K562 (cell line): ENCODE data around the gene SLC5A6. TPM values are rescaled to one million over a fixed set of nuclear protein-coding genes. Genes with fewer than 3 reads are reported as not detected.

Experiments
- ARHGAP35 ChIP-seq: fragments of 450-650 bp; IDR thresholded peaks from 2 replicates; pipeline ENCODE4 v1.6.1; 2018; ENCODE audit not compliant: partially characterized antibody
- BCOR ChIP-seq: fragments of 450-650 bp; IDR thresholded peaks from 2 replicates; pipeline ENCODE4 v1.6.1; 2016
- BRD9 ChIP-seq: fragments of 450-650 bp; IDR thresholded peaks from 2 replicates; pipeline ENCODE4 v1.6.1; 2018; ENCODE audit warnings: low read depth; ENCODE audit not compliant: partially characterized antibody
- CBFA2T2 ChIP-seq: fragments of 450-650 bp; conservative IDR thresholded peaks from 2 replicates; pipeline ENCODE4 v1.6.1; 2017; ENCODE audit warnings: mild to moderate bottlenecking
- DPF2 ChIP-seq: fragments of 450-650 bp; IDR thresholded peaks from 2 replicates; pipeline ENCODE4 v1.6.1; 2016
- E2F1 ChIP-seq: sonication (generic); formaldehyde crosslinking; IDR thresholded peaks from 2 replicates; pipeline ENCODE4 v1.8.1; 2023; ENCODE audit warnings: mild to moderate bottlenecking, missing genetic modification reagents, moderate library complexity
- E2F4 ChIP-seq: sonication (generic); formaldehyde crosslinking; IDR thresholded peaks from 2 replicates; pipeline ENCODE4 v1.8.0; 2022; ENCODE audit warnings: mild to moderate bottlenecking, low read depth, missing genetic modification reagents
- ETV1 ChIP-seq: fragments of 450-650 bp; conservative IDR thresholded peaks from 2 replicates; pipeline ENCODE4 v1.6.1; 2016; ENCODE audit warnings: missing genetic modification characterization, control low read depth, low read depth, missing compliant biosample characterization
- HDAC2 ChIP-seq: fragments of 450-650 bp; IDR thresholded peaks from 2 replicates; pipeline ENCODE4 v1.6.1; 2016; ENCODE audit warnings: mild to moderate bottlenecking
- HDAC6 ChIP-seq: IDR thresholded peaks from 2 replicates; pipeline ENCODE4 v1.6.1; 2012; ENCODE audit warnings: low read depth, mild to moderate bottlenecking, control low read depth, inconsistent platforms, low read length, moderate library complexity
- HES1 ChIP-seq: fragments of 450-650 bp; IDR thresholded peaks from 2 replicates; pipeline ENCODE4 v1.6.1; 2016; ENCODE audit warnings: low read depth, mild to moderate bottlenecking, moderate library complexity
- MCM7 ChIP-seq, 2 experiments: fragments of 450-650 bp; IDR thresholded peaks; 2 replicates each; pipeline ENCODE4 v1.6.1; 2016 to 2018
- NCOR1 ChIP-seq: fragments of 450-650 bp; IDR thresholded peaks from 2 replicates; pipeline ENCODE4 v1.6.1; 2016; ENCODE audit warnings: mild to moderate bottlenecking, moderate library complexity
- NELFE ChIP-seq: IDR thresholded peaks from 2 replicates; pipeline ENCODE4 v1.6.1; 2011; ENCODE audit warnings: mild to moderate bottlenecking; ENCODE audit not compliant: insufficient read depth, insufficient read length
- NFIC ChIP-seq: fragments of 450-650 bp; IDR thresholded peaks from 2 replicates; pipeline ENCODE4 v1.6.1; 2017; ENCODE audit warnings: mild to moderate bottlenecking, inconsistent platforms
- NFXL1 ChIP-seq: fragments of 450-650 bp; formaldehyde crosslinking; IDR thresholded peaks from 2 replicates; pipeline ENCODE4 v1.4.0; 2021; ENCODE audit warnings: mild to moderate bottlenecking
- NR0B1 ChIP-seq: fragments of 450-650 bp; IDR thresholded peaks from one replicate; pipeline ENCODE4 v1.6.1; 2018; ENCODE audit warnings: mild to moderate bottlenecking, moderate library complexity; ENCODE audit not compliant: partially characterized antibody
- PTRF ChIP-seq: fragments of 450-650 bp; IDR thresholded peaks from 2 replicates; pipeline ENCODE4 v1.6.1; 2016; ENCODE audit warnings: mild to moderate bottlenecking, missing genetic modification characterization, missing compliant biosample characterization
- RAD51 ChIP-seq: fragments of 450-650 bp; IDR thresholded peaks from 2 replicates; pipeline ENCODE4 v1.7.1; 2016; ENCODE audit warnings: low read depth, mild to moderate bottlenecking, borderline replicate concordance
- RBM25 ChIP-seq: fragments of 200-400 bp; formaldehyde crosslinking; IDR thresholded peaks from 2 replicates; pipeline ENCODE4 v1.6.1; 2018; ENCODE audit warnings: low read length, low read depth, moderate library complexity; ENCODE audit not compliant: severe bottlenecking
- RCOR1 ChIP-seq, 2 experiments: IDR thresholded peaks; 2 replicates each; pipeline ENCODE4 v1.6.1; 2012; ENCODE audit warnings: low read depth in 2 of 2, low read length in 2 of 2, borderline replicate concordance in 1 of 2, improper control_type of control experiment in 1 of 2
- SOX6 ChIP-seq: fragments of 450-650 bp; IDR thresholded peaks from 2 replicates; pipeline ENCODE4 v1.6.1; 2014; ENCODE audit warnings: mild to moderate bottlenecking
- TGIF2 ChIP-seq: sonication (generic); formaldehyde crosslinking; IDR thresholded peaks from 2 replicates; pipeline ENCODE4 v1.8.1; 2022; ENCODE audit warnings: mild to moderate bottlenecking, missing genetic modification reagents, moderate library complexity
- TRIM24 ChIP-seq, 2 experiments: fragments of 450-650 bp; IDR thresholded peaks; 2 replicates each; pipeline ENCODE4 v1.6.1; 2016
- ZBTB2 ChIP-seq: fragments of 450-650 bp; IDR thresholded peaks from 2 replicates; pipeline ENCODE4 v1.6.1; 2016; ENCODE audit warnings: antibody characterized with exemption
- ZFP30 ChIP-seq: fragments of 250-450 bp; sonication (Bioruptor Pico); IDR thresholded peaks from 2 replicates; pipeline ENCODE4 v1.8.0; 2022; ENCODE audit warnings: moderate library complexity, mild to moderate bottlenecking, inconsistent platforms, borderline replicate concordance
- ZNF253 ChIP-seq: fragments of 250-450 bp; sonication (Bioruptor Pico); conservative IDR thresholded peaks from 2 replicates; pipeline ENCODE4 v1.6.1; 2021; ENCODE audit warnings: mild to moderate bottlenecking
- ZNF507 ChIP-seq: conservative IDR thresholded peaks from 2 replicates; pipeline ENCODE4 v1.6.1; 2017; ENCODE audit warnings: missing genetic modification characterization, missing compliant biosample characterization
- polyA plus RNA-seq, 8 experiments: library from polyadenylated mRNA; depleted of rRNA in 4 of 8; stranded (reverse) in 5 of 8; unstranded in 3 of 8; fragments of >200 nt; fragmentation: Nextera tagmentation in 2 of 8; fragmentation: Illumina TruSeq in 1 of 8; extraction: Ambion mirVana in 2 of 8; extraction: Trizol in 1 of 8; gene quantifications; 2 replicates each; pipeline versions ENCODE4 v1.2.1 to v1.2.3, GENCODE V29; 2011 to 2014; ENCODE audit warnings: inconsistent platforms in 1 of 8, missing spikeins in 1 of 8
- total RNA-seq, 7 experiments: library from RNA; depleted of rRNA in 6 of 7; stranded (reverse); fragments of >200 nt in 6 of 7; fragmentation: Illumina TruSeq in 2 of 7; extraction: Trizol in 2 of 7; gene quantifications; 2 replicates each; pipeline versions ENCODE4 v1.2.1 to v1.2.3, GENCODE V29; 2011 to 2021; ENCODE audit warnings: low replicate concordance in 1 of 7

Gene SLC5A6
- total and polyA plus RNA-seq, 9 of the 15 experiments (the other 6 are each of a cell fraction or from before 2014, with no cell fraction given) = 32.6 to 137 (median 107) TPM

- TF ChIP-seq ZNF253 (CRISPR knock-in tag) (no peak), NFXL1 (no peak), ZBTB2 (no peak), BCOR (peak; percentile 35; the same call in 1 of the 2 replicates), ZFP30 (CRISPR knock-in tag) (no peak), RCOR1 (IDR thresholded peaks at IDR 0.05; ENCODE audit: borderline replicate concordance in 1 of 2, low read depth in 2 of 2, low read length in 2 of 2) (peak in 1 of 2 experiments; percentile 86; a peak in 2 of 4 replicates), NELFE (no peak), ETV1 (tag) (no peak), CBFA2T2 (peak; percentile 87), ARHGAP35 (no peak), TGIF2 (CRISPR knock-in tag) (no peak), HDAC6 (no peak), DPF2 (peak; percentile 77), TRIM24 (IDR thresholded peaks at IDR 0.05) (peak in 1 of 2 experiments; percentile 35; a peak in 1 of 4 replicates), NR0B1 (no peak), E2F1 (CRISPR knock-in tag) (no peak), RAD51 (no peak), ZNF507 (tag) (no peak), PTRF (tag) (no peak), SOX6 (peak; percentile 54), HES1 (no peak), MCM7 (IDR thresholded peaks at IDR 0.05) (no peak), NCOR1 (peak; percentile 76), E2F4 (CRISPR knock-in tag) (no peak), BRD9 (no peak), RBM25 (peak; percentile 11), HDAC2 (peak; percentile 69; the same call in 1 of the 2 replicates), NFIC (peak; percentile 64)
Observed at GRCh38 chr2:27255187-27255586, 43.1 kb upstream of the SLC5A6 start (continued).
